Measurements from ENCODE around the gene ADAMTSL1. TPM values are rescaled to one million over a fixed set of nuclear protein-coding genes. Genes with fewer than 3 reads are reported as not detected.

The ADAMTSL1 gene
- total and polyA plus RNA-seq, 2 of the 8 experiments (the other 6 are each of a cell fraction or from before 2014, with no cell fraction given): 0.84 to 1.1 TPM

- Histone ChIP-seq H3K23me2 (ENCODE audit: low read depth, low read length) (no peaks in the 10 kb centered on the region), H3K9ac (replicated peaks in 1 of 4; ENCODE audit: extremely low read depth in 1 of 4, low read depth in 3 of 4, low read length in 3 of 4) (no peak overlapping the region), H3K79me1 (ENCODE audit: low read depth, low read length) (no peaks in the 10 kb centered on the region), H3K23ac (ENCODE audit: insufficient read length) (no peak overlapping the region), H3K4me3 (ENCODE audit: extremely low read depth in 1 of 4, insufficient read depth in 2 of 4, low read depth in 3 of 4, low read length in 4 of 4) (no peak overlapping the region), H2AK5ac (ENCODE audit: low read depth, low read length) (no peak overlapping the region), H4K20me1 (replicated peaks in 1 of 2; ENCODE audit: control insufficient read depth in 1 of 2, insufficient read depth in 2 of 2, low read length in 2 of 2) (peaks cover 0 to 1% of the 10 kb centered on the region in 2 experiments), H3K4me1 (replicated peaks in 1 of 4; ENCODE audit: control insufficient read depth in 3 of 4, insufficient read depth in 4 of 4, low read length in 3 of 4) (no peaks in the 10 kb centered on the region), H2AFZ (ENCODE audit: low read length) (no peak overlapping the region), H2BK5ac (ENCODE audit: low read depth, low read length) (no peak overlapping the region), H2BK20ac (ENCODE audit: low read length) (no peak overlapping the region), H4K5ac (ENCODE audit: insufficient read length, low read depth, low read length) (no peak overlapping the region), H2BK12ac (ENCODE audit: low read depth, low read length) (no peak overlapping the region), H2BK15ac (ENCODE audit: low read length) (no peak overlapping the region), H3K27me3 (replicated peaks in 1 of 4; ENCODE audit: control insufficient read depth in 3 of 4, extremely low read depth in 1 of 4, insufficient read depth in 3 of 4, low read length in 3 of 4) (no peaks in the 10 kb centered on the region), H3K27ac (ENCODE audit: low read depth, low read length) (no peak overlapping the region), H3K79me2 (ENCODE audit: control insufficient read depth in 1 of 2, insufficient read depth in 2 of 2, low read length in 2 of 2) (no peaks in the 10 kb centered on the region), H4K91ac (replicated peaks; ENCODE audit: insufficient read length, low read length) (no peak overlapping the region), H2BK120ac (replicated peaks; ENCODE audit: low read depth, low read length) (no peak overlapping the region), H3K4me2 (ENCODE audit: insufficient read depth in 1 of 2, low read depth in 2 of 2, low read length in 2 of 2) (no peak overlapping the region), H3K36me3 (ENCODE audit: control insufficient read depth in 2 of 4, insufficient read depth in 4 of 4, low read length in 3 of 4) (no peaks in the 10 kb centered on the region), H3K56ac (replicated peaks; ENCODE audit: insufficient read length, low read depth, low read length) (no peak overlapping the region), H3K18ac (ENCODE audit: extremely low read depth, low read length) (no peak overlapping the region), H3K9me3 (ENCODE audit: insufficient read depth in 2 of 2, low read depth in 1 of 2, low read length in 1 of 2) (no peaks in the 10 kb centered on the region), H3K4ac (replicated peaks; ENCODE audit: insufficient read length, low read depth, low read length) (no peak overlapping the region), H3K14ac (ENCODE audit: insufficient read length) (no peak overlapping the region), H4K8ac (ENCODE audit: extremely low read depth, insufficient read depth, low read length) (no peak overlapping the region)
- POLR2A ChIA-PET (ENCODE audit: partially characterized antibody): no interaction called here
- WGBS, 2 experiments (ENCODE audit: extremely low coverage in 1 of 2, insufficient coverage in 1 of 2, insufficient read length in 1 of 2, insufficient replicate concordance in 2 of 2, low coverage in 1 of 2, low lambda C conversion rate in 2 of 2, missing lambda C conversion rate in 1 of 2): 100% methylated on average over 2 of the region's 2 CpGs; no CpG with 5 or more reads in 1 of the 2 experiments
- FAIRE-seq (no peak), DNase-seq (ENCODE audit: low read depth in 1 of 2, low spot score in 2 of 2) (no peak)
- TF ChIP-seq TAF7 (optimal IDR thresholded peaks at IDR 0.05; ENCODE audit: borderline replicate concordance, low read depth, low read length) (no peak), MAFK (IDR thresholded peaks at IDR 0.05; ENCODE audit: low read depth, low read length) (no peak), MAX (IDR thresholded peaks at IDR 0.05) (no peak), EZH2 (IDR thresholded peaks at IDR 0.05; ENCODE audit: low read depth, low read length, severe bottlenecking) (no peak), KDM5A (IDR thresholded peaks at IDR 0.05; ENCODE audit: low read length) (no peak)
- CTCF ChIA-PET (ENCODE audit: partially characterized antibody): interaction anchor here (1.5 kb wide), 1 partner anchor 214 kb away, joined by 3 read pairs; no protein-coding TSS in a partner anchor
Measured at GRCh38 chr9:18721995-18722310, 248.0 kb downstream of the ADAMTSL1 start.

Measured in H1 (cell line).